PFSK-1 (cell line): ENCODE measurements around the gene BNC2.

Experiments used
- FOXP2 ChIP-seq: optimal IDR thresholded peaks from 2 replicates; pipeline ENCODE3; 2011; ENCODE audit warnings: borderline replicate concordance, control low read depth, inconsistent platforms; ENCODE audit not compliant: insufficient read depth; ENCODE audit errors: extremely low read length, extremely low read depth
- POLR2AphosphoS5 ChIP-seq: IDR thresholded peaks from 2 replicates; pipeline ENCODE4 v1.6.1; 2012; ENCODE audit warnings: low read depth, mild to moderate bottlenecking, control low read depth, low read length, moderate library complexity
- SIN3A ChIP-seq: IDR thresholded peaks from 2 replicates; pipeline ENCODE4 v1.6.1; 2012; ENCODE audit warnings: mild to moderate bottlenecking, low read length, moderate library complexity, borderline replicate concordance; ENCODE audit not compliant: insufficient read depth
- TAF1 ChIP-seq: IDR thresholded peaks from 2 replicates; pipeline ENCODE4 v1.6.1; 2012; ENCODE audit warnings: low read length, control low read depth, borderline replicate concordance; ENCODE audit not compliant: insufficient read depth
- TF ChIP-seq, protein P1 (sequence below), 2 experiments: IDR thresholded peaks; 2 replicates each; pipeline versions ENCODE4 v1.6.1 to v1.8.0; 2011 to 2012; ENCODE audit warnings: low read depth in 2 of 2, low read length in 2 of 2, control low read depth in 1 of 2, inconsistent platforms in 1 of 2, mild to moderate bottlenecking in 1 of 2, moderate library complexity in 1 of 2; ENCODE audit not compliant: insufficient read depth in 1 of 2

Gene BNC2

GRCh38 chr9:16425562-16426231 is 444.8 kb downstream of the BNC2 start:
- TF ChIP-seq FOXP2: no peak
- TF ChIP-seq, protein P1, sequence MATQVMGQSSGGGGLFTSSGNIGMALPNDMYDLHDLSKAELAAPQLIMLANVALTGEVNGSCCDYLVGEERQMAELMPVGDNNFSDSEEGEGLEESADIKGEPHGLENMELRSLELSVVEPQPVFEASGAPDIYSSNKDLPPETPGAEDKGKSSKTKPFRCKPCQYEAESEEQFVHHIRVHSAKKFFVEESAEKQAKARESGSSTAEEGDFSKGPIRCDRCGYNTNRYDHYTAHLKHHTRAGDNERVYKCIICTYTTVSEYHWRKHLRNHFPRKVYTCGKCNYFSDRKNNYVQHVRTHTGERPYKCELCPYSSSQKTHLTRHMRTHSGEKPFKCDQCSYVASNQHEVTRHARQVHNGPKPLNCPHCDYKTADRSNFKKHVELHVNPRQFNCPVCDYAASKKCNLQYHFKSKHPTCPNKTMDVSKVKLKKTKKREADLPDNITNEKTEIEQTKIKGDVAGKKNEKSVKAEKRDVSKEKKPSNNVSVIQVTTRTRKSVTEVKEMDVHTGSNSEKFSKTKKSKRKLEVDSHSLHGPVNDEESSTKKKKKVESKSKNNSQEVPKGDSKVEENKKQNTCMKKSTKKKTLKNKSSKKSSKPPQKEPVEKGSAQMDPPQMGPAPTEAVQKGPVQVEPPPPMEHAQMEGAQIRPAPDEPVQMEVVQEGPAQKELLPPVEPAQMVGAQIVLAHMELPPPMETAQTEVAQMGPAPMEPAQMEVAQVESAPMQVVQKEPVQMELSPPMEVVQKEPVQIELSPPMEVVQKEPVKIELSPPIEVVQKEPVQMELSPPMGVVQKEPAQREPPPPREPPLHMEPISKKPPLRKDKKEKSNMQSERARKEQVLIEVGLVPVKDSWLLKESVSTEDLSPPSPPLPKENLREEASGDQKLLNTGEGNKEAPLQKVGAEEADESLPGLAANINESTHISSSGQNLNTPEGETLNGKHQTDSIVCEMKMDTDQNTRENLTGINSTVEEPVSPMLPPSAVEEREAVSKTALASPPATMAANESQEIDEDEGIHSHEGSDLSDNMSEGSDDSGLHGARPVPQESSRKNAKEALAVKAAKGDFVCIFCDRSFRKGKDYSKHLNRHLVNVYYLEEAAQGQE (IDR thresholded peaks at IDR 0.05; ENCODE audit: insufficient read depth in 1 of 2, low read depth in 2 of 2, low read length in 2 of 2): no peak
- no peak for TF ChIP-seq POLR2AphosphoS5
- no peak for TF ChIP-seq SIN3A
- TF ChIP-seq TAF1: no peak

- TF ChIP-seq, protein P1 (IDR thresholded peaks at IDR 0.05; ENCODE audit: insufficient read depth in 1 of 2, low read depth in 2 of 2, low read length in 2 of 2): no peak
- TF ChIP-seq SIN3A: no peak
- TF ChIP-seq POLR2AphosphoS5: no peak
- no peak for TF ChIP-seq FOXP2
- no peak for TF ChIP-seq TAF1
These were observed 448.4 kb downstream of the BNC2 start for GRCh38 chr9:16422114-16422513.

DNA sequence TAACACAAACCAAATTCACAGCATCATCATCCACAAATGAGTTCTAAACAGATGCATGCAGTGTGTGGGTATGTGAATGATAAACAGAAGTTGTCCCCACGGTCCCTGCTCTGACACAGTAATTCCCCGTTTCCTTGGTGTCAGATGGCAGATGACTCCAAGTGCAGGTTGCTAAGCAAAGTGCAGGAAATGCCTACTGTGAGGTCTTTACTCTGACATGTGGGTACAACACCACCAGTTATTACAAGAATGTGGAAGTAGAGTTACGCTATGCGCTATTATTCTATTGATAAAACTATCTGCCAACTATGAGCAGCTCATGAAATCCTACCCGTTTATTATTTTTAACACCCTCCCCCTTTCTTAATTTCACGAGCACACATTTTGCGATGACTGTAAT is 448.9 kb downstream of the BNC2 start:
- TF ChIP-seq POLR2AphosphoS5 (no peak), TAF1 (no peak), FOXP2 (no peak)

DNA sequence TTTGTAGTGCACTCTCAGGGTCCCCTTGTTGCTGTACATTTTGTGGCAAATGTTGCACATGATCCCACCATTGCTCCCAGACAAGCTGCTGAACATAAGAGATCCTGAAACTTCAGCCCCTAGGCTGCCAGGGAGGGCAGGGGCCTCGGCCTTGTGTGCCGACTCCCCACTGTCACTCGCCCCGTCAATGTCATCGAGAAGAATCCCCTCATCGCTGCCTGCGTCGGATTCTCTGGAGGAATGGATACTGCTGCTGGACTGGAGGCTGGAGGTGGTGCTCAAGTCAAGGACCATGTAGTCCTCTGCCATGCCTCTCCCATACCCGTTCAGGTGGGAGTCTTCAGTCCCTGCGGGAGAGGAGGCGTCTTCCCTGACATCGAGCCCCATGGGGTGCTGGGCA is 451.3 kb downstream of the BNC2 start:
- TF ChIP-seq POLR2AphosphoS5: no peak
- TF ChIP-seq SIN3A: no peak
- TF ChIP-seq, protein P1 (IDR thresholded peaks at IDR 0.05; ENCODE audit: insufficient read depth in 1 of 2, low read depth in 2 of 2, low read length in 2 of 2): no peak
- no peak for TF ChIP-seq FOXP2
- TF ChIP-seq TAF1: no peak

DNA sequence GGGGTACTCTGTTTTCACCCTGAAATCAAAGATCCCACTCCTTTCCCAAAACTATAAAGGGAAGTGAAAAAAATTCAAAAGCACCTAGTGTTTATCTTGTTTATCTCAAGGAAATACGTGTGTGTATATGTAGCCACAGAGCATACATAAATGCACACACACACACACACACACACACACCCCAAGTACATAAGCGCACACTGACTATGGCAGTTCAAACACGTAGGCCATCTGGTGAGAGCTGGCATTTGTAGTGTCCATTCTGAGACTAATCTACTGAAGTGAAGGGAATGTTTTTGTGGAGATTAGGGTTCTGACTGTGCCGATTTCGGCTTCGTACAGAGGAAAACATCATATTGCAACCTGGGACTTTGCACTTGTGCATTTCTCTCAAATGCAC is 451.7 kb downstream of the BNC2 start:
- TF ChIP-seq TAF1 (no peak), SIN3A (no peak), POLR2AphosphoS5 (no peak), FOXP2 (no peak)
- TF ChIP-seq, protein P1 (IDR thresholded peaks at IDR 0.05; ENCODE audit: insufficient read depth in 1 of 2, low read depth in 2 of 2, low read length in 2 of 2): no peak
